Gastrocnemius medialis (tissue), 4 donors: ENCODE measurements around the gene GRM4. TPM values are rescaled to one million over a fixed set of nuclear protein-coding genes. Genes with fewer than 3 reads are reported as not detected.

ENCODE experiments used
- ATAC-seq, 2 donors: fragments of 150-250 bp; one replicate each; pipeline ENCODE4 v1.9.1; 2016
- DNase-seq, 2 donors: peaks; one replicate each; pipeline ENCODE4 v3.0.0-alpha.2; 2019
- H3K27ac ChIP-seq, 4 donors: fragments of 200-600 bp; sonication (generic); 1 replicate in 1 of 4; 2 replicates in 3 of 4; pipeline ENCODE4 v1.5.1; 2016 to 2018; ENCODE audit warnings: mild to moderate bottlenecking in 2 of 4, moderate library complexity in 1 of 4
- H3K27me3 ChIP-seq, 3 donors: fragments of 200-600 bp; sonication (generic) in 2 of 3; 1 replicate in 1 of 3; 2 replicates in 2 of 3; pipeline versions ENCODE4 v1.5.1 to v1.6.0; 2016 to 2019; ENCODE audit warnings: mild to moderate bottlenecking in 1 of 3, moderate library complexity in 1 of 3
- H3K36me3 ChIP-seq, 2 donors: fragments of 200-600 bp; sonication (generic) in 1 of 2; one replicate each; pipeline ENCODE4 v1.5.1; 2017 to 2018
- H3K4me1 ChIP-seq, 2 donors: fragments of 200-600 bp; sonication (generic) in 1 of 2; one replicate each; pipeline ENCODE4 v1.5.1; 2016 to 2017; ENCODE audit warnings: mild to moderate bottlenecking in 2 of 2
- H3K4me3 ChIP-seq, 4 donors: fragments of 200-600 bp; sonication (generic) in 3 of 4; 1 replicate in 1 of 4; 2 replicates in 3 of 4; pipeline ENCODE4 v1.5.1; 2016 to 2019; ENCODE audit warnings: mild to moderate bottlenecking in 2 of 4
- H3K9me3 ChIP-seq, 3 donors: fragments of 200-600 bp; sonication (generic) in 2 of 3; 1 replicate in 1 of 3; 2 replicates in 2 of 3; pipeline ENCODE4 v1.5.1; 2016 to 2019
- POLR2A ChIP-seq, 2 donors: fragments of 450-650 bp; IDR thresholded peaks; one replicate each; pipeline ENCODE4 v1.6.1; 2017; ENCODE audit warnings: antibody characterized with exemption in 2 of 2, mild to moderate bottlenecking in 2 of 2, moderate library complexity in 2 of 2
- in situ Hi-C, 4 donors: fragments of 200-750 bp; cut with MboI; loops; one replicate each; pipeline versions ENCODE4 v1.15.0 to v1.8.0; 2017; ENCODE audit warnings: low sequenced_read_pairs in 4 of 4
- intact Hi-C: fragments of 100-400 bp; cut with DNase I; formaldehyde crosslinking; loops from one replicate; pipeline ENCODE4 v1.15.1; 2023; ENCODE audit warnings: low total_unique reads
- total RNA-seq, 4 donors: library from RNA; depleted of rRNA; stranded (reverse); fragments of >200 nt; gene quantifications; one replicate each; pipeline versions ENCODE4 v1.1.0 to v1.2.3, GENCODE V29; 2016
- TF ChIP-seq, protein P1 (sequence below), 5 experiments: fragments of 450-650 bp in 3 of 5; fragments of 200-600 bp in 2 of 5; sonication (generic) in 2 of 5; IDR thresholded peaks in 4 of 5; conservative IDR thresholded peaks in 1 of 5; 1 replicate in 4 of 5; 2 replicates in 1 of 5; pipeline ENCODE4 v1.5.1; 2016 to 2019; ENCODE audit warnings: antibody characterized with exemption in 5 of 5, mild to moderate bottlenecking in 3 of 5, moderate library complexity in 3 of 5

Gene GRM4
- total RNA-seq, 4 donors from 2014 or later, result 0.03 TPM; not detected in 3

DNA sequence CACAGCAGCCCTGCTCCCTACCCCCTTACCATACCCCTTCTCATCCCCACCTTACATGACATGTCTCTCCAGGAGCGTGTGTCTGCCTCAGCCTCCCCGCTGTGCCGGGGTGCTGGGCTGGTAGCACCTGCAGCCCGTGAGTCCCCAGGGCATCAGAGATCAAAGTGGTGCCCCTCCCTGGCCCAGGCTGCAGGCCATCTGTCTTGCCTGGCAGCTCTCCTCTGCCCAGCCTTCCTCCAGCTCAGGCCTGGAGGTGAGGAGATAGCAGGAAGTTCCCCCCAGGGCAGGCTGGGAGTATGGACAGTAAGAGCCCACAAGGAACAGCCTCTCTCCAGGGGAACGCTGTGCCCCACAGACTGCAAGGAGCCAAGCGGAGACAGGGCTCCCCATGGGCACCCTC, 35.3 kb downstream of the GRM4 start:
- intact Hi-C loops, result no loop called here
- Histone ChIP-seq H3K27me3 (peaks cover 0 to 5% (median 4%) of the 10 kb centered on the region in 3 donors), H3K27ac (no peak overlapping the region), H3K36me3 (no peaks in the 10 kb centered on the region), H3K4me3 (no peak overlapping the region), H3K4me1 (no peaks in the 10 kb centered on the region), H3K9me3 (no peaks in the 10 kb centered on the region)
- TF ChIP-seq, protein P1, sequence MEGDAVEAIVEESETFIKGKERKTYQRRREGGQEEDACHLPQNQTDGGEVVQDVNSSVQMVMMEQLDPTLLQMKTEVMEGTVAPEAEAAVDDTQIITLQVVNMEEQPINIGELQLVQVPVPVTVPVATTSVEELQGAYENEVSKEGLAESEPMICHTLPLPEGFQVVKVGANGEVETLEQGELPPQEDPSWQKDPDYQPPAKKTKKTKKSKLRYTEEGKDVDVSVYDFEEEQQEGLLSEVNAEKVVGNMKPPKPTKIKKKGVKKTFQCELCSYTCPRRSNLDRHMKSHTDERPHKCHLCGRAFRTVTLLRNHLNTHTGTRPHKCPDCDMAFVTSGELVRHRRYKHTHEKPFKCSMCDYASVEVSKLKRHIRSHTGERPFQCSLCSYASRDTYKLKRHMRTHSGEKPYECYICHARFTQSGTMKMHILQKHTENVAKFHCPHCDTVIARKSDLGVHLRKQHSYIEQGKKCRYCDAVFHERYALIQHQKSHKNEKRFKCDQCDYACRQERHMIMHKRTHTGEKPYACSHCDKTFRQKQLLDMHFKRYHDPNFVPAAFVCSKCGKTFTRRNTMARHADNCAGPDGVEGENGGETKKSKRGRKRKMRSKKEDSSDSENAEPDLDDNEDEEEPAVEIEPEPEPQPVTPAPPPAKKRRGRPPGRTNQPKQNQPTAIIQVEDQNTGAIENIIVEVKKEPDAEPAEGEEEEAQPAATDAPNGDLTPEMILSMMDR (IDR thresholded peaks at IDR 0.05 in 4 of 5, conservative IDR thresholded peaks at IDR 0.05 in 1 of 5), result no peak
- TF ChIP-seq POLR2A (IDR thresholded peaks at IDR 0.05), result no peak
- in situ Hi-C loops, result no loop called here
- ATAC-seq (no peak), DNase-seq (no peak)

DNA sequence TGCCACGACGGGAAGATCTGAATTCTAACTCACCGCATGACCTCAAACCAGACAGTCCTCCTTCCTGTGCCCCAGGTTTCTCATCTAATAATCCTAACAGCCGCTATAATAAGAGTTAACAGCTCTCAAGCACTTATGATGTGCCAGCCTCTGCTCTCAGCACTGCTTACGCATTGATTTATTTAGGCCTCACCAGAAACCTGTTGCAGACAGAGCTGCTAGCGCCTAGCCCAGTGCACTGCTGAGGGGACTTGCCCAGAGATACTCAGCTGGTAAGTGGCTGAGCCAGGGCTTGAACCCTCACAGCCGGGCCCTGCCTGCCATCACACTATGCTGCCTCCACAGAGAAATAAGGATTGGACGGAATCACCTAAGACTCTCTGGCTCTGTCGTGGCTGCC, 37.7 kb downstream of the GRM4 start:
- intact Hi-C loops, result no loop called here
- in situ Hi-C loops, result no loop called here
- no peak overlapping the region for H3K27ac ChIP-seq
- DNase-seq, result no peak
- no peaks in the 10 kb centered on the region for H3K4me1 ChIP-seq
- H3K27me3 ChIP-seq, result peaks cover 0 to 5% (median 4%) of the 10 kb centered on the region in 3 donors
- TF ChIP-seq, protein P1 (IDR thresholded peaks at IDR 0.05 in 4 of 5, conservative IDR thresholded peaks at IDR 0.05 in 1 of 5), result no peak
- TF ChIP-seq POLR2A (IDR thresholded peaks at IDR 0.05), result no peak
- H3K36me3 ChIP-seq, result no peaks in the 10 kb centered on the region
- H3K4me3 ChIP-seq, result no peak overlapping the region
- ATAC-seq, result no peak
- H3K9me3 ChIP-seq, result no peaks in the 10 kb centered on the region

DNA sequence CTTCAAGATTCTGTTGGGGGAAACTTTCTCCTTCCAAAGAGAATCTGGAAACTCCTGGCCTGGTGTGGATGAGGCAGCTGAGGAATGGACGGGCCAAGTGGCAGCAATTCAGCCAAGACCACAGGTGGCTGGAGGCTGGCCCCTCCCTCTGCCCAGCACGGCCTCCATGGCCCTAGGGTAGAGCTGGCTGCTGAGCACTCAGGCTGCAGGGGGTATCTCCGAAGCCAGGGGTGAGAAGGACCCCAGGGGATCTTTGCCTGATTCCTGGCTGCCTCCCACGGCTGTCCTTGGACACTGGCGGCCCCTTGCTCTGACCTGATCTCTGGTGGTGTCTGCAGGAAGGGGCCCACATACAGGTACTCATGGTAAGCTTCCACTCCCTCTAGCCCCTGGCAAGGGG, 39.0 kb downstream of the GRM4 start:
- H3K36me3 ChIP-seq, result no peaks in the 10 kb centered on the region
- peaks cover 0 to 4% (median 2%) of the 10 kb centered on the region in 3 donors for H3K27me3 ChIP-seq
- H3K9me3 ChIP-seq, result no peaks in the 10 kb centered on the region
- intact Hi-C loops, result no loop called here
- H3K4me3 ChIP-seq, result no peak overlapping the region
- no peak for TF ChIP-seq POLR2A (IDR thresholded peaks at IDR 0.05)
- TF ChIP-seq, protein P1 (IDR thresholded peaks at IDR 0.05 in 4 of 5, conservative IDR thresholded peaks at IDR 0.05 in 1 of 5), result no peak
- in situ Hi-C loops, result no loop called here
- ATAC-seq (no peak), DNase-seq (no peak)
- H3K4me1 ChIP-seq, result no peaks in the 10 kb centered on the region
- no peak overlapping the region for H3K27ac ChIP-seq

DNA sequence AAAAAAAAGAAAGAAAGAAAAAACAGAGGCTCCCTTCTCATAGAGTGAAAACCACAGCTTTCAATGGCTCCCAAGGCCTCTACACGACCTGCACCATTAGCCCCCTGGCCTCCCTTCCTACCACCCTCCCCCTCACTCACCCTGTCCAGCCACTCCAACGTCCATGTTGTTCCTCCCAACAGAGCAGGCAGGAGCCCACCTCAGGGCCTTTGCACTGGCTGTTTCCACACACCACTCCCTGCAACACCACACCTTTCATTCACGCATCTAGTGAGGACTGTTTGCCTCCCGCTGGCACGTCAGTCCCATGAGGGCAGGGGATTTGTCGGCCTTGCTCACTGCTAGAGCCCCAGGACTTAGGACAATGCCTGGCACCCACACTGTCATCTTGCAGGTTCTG, 39.5 kb downstream of the GRM4 start:
- no peak for DNase-seq
- intact Hi-C loops (no loop called here), in situ Hi-C loops (no loop called here)
- Histone ChIP-seq H3K27ac (no peak overlapping the region), H3K36me3 (no peaks in the 10 kb centered on the region), H3K9me3 (no peaks in the 10 kb centered on the region), H3K4me3 (no peak overlapping the region), H3K27me3 (peaks cover 0 to 2% (median under 1%) of the 10 kb centered on the region in 3 donors), H3K4me1 (no peaks in the 10 kb centered on the region)
- ATAC-seq, result no peak
- TF ChIP-seq, protein P1 (IDR thresholded peaks at IDR 0.05 in 4 of 5, conservative IDR thresholded peaks at IDR 0.05 in 1 of 5), result no peak
- TF ChIP-seq POLR2A (IDR thresholded peaks at IDR 0.05), result no peak

DNA sequence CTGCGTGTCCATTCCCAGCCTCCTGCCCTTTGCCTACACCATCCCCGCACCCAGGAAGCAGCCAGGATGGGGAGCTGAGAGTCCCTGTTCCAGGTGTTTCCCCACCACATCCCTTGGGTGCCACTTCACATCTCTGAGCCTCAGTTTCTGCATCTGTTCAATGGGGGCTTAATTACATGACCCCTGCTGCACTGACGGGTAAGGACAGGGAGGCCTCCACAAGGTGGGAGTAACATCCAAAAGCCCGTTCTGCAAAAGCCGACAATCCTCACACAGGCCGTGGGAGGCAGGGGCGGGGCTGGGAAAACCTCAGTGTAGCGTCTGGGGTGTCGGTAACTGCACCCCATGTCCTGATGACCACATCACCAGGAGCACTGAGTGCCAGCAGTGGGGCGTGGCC, 41.3 kb downstream of the GRM4 start:
- TF ChIP-seq POLR2A (IDR thresholded peaks at IDR 0.05), result no peak
- TF ChIP-seq, protein P1 (IDR thresholded peaks at IDR 0.05 in 4 of 5, conservative IDR thresholded peaks at IDR 0.05 in 1 of 5), result no peak
- Histone ChIP-seq H3K9me3 (no peaks in the 10 kb centered on the region), H3K27me3 (no peaks in the 10 kb centered on the region), H3K4me3 (no peak overlapping the region), H3K4me1 (no peaks in the 10 kb centered on the region), H3K27ac (no peak overlapping the region), H3K36me3 (no peaks in the 10 kb centered on the region)
- ATAC-seq, result no peak
- in situ Hi-C loops (no loop called here), intact Hi-C loops (no loop called here)
- no peak for DNase-seq
